H7 (cell line): ENCODE measurements around the gene ZNF609. TPM values are rescaled to one million over a fixed set of nuclear protein-coding genes. Genes with fewer than 3 reads are reported as not detected.

Experiments used
- total RNA-seq: library from RNA; depleted of rRNA; stranded (reverse); fragments of >200 nt; shearing (Covaris generic); gene quantifications from 2 replicates; pipeline ENCODE4 v1.2.3, GENCODE V29; 2014; rRNA removed

ZNF609 gene
- total RNA-seq, 1 experiment from 2014 or later = 24.8 TPM

Other genes with a start within 250 kb of the ZNF609 start
- 8.9 and 15.7 TPM in 2 replicates for gene CSNK1G1, start 104.4 kb upstream of the ZNF609 start, total RNA-seq
- gene PCLAF, start 79.1 kb upstream of the ZNF609 start, total RNA-seq = 46.4 and 46.5 TPM in 2 replicates
- gene TRIP4, start 72.7 kb upstream of the ZNF609 start, total RNA-seq = 6.9 and 8.3 TPM in 2 replicates